SK-N-SH treated with all-trans-retinoic acid at 6 μM for 48 hours (cell line): ENCODE measurements around the gene MVB12B.

Experiments
- ATAC-seq: fragments of 200-7000 bp; cut with Tn5 transposase; 3 replicates; pipeline ENCODE4 v1.9.1; 2020; ENCODE audit warnings: mild to moderate bottlenecking, moderate library complexity
- ARNTL ChIP-seq: fragments of 450-650 bp; formaldehyde crosslinking; IDR thresholded peaks from 2 replicates; pipeline ENCODE4 v1.5.0; 2020; ENCODE audit warnings: low read depth, mild to moderate bottlenecking, moderate library complexity, borderline replicate concordance
- BACH2 ChIP-seq: fragments of 250-450 bp; sonication (Bioruptor Pico); IDR thresholded peaks from 2 replicates; pipeline ENCODE4 v1.9.0; 2021; ENCODE audit warnings: mild to moderate bottlenecking, borderline replicate concordance
- CSDC2 ChIP-seq: fragments of 250-450 bp; sonication (Bioruptor Pico); IDR thresholded peaks from 2 replicates; pipeline ENCODE4 v1.5.0; 2020; ENCODE audit warnings: mild to moderate bottlenecking, moderate library complexity
- CSRNP3 ChIP-seq: fragments of 250-450 bp; sonication (Bioruptor Pico); IDR thresholded peaks from 2 replicates; pipeline ENCODE4 v1.5.1; 2021; ENCODE audit warnings: mild to moderate bottlenecking, moderate library complexity
- ESRRG ChIP-seq: fragments of 250-450 bp; sonication (Bioruptor Pico); IDR thresholded peaks from 2 replicates; pipeline ENCODE4 v1.6.1; 2021; ENCODE audit warnings: mild to moderate bottlenecking
- ISL1 ChIP-seq: fragments of 250-450 bp; sonication (Bioruptor Pico); IDR thresholded peaks from 2 replicates; pipeline ENCODE4 v2.1.2; 2022; ENCODE audit warnings: mild to moderate bottlenecking, moderate library complexity
- OSR1 ChIP-seq: fragments of 250-450 bp; sonication (Bioruptor Pico); IDR thresholded peaks from 2 replicates; pipeline ENCODE4 v1.8.0; 2022; ENCODE audit warnings: moderate library complexity, mild to moderate bottlenecking, inconsistent platforms
- PATZ1 ChIP-seq: fragments of 250-450 bp; sonication (Bioruptor Pico); IDR thresholded peaks from 2 replicates; pipeline ENCODE4 v1.8.0; 2020; ENCODE audit warnings: mild to moderate bottlenecking, moderate library complexity, borderline replicate concordance
- POU6F1 ChIP-seq: fragments of 250-450 bp; sonication (Bioruptor Pico); IDR thresholded peaks from 2 replicates; pipeline ENCODE4 v1.8.0; 2021; ENCODE audit warnings: low read depth, mild to moderate bottlenecking, moderate library complexity, borderline replicate concordance
- PPARA ChIP-seq: fragments of 250-450 bp; sonication (Bioruptor Pico); IDR thresholded peaks from 2 replicates; pipeline ENCODE4 v1.5.0; 2020; ENCODE audit warnings: mild to moderate bottlenecking, borderline replicate concordance
- RARB ChIP-seq: fragments of 250-450 bp; sonication (Bioruptor Pico); IDR thresholded peaks from 2 replicates; pipeline ENCODE4 v1.8.0; 2021; ENCODE audit warnings: mild to moderate bottlenecking, moderate library complexity
- TCF4 ChIP-seq: fragments of 250-450 bp; sonication (Bioruptor Pico); IDR thresholded peaks from 2 replicates; pipeline ENCODE4 v1.8.0; 2021; ENCODE audit warnings: mild to moderate bottlenecking, moderate library complexity, borderline replicate concordance
- TOX ChIP-seq: fragments of 250-450 bp; sonication (Bioruptor Pico); IDR thresholded peaks from 2 replicates; pipeline ENCODE4 v1.8.0; 2021; ENCODE audit warnings: mild to moderate bottlenecking, moderate library complexity, borderline replicate concordance
- TSHZ2 ChIP-seq: fragments of 250-450 bp; sonication (Bioruptor Pico); IDR thresholded peaks from 2 replicates; pipeline ENCODE4 v1.5.0; 2020; ENCODE audit warnings: mild to moderate bottlenecking, moderate library complexity
- ZC3H10 ChIP-seq: fragments of 250-450 bp; sonication (Bioruptor Pico); IDR thresholded peaks from 2 replicates; pipeline ENCODE4 v1.5.1; 2021; ENCODE audit warnings: mild to moderate bottlenecking, moderate library complexity
- ZFP3 ChIP-seq: fragments of 250-450 bp; sonication (Bioruptor Pico); IDR thresholded peaks from 2 replicates; pipeline ENCODE4 v1.5.0; 2020; ENCODE audit warnings: mild to moderate bottlenecking, moderate library complexity
- ZFP30 ChIP-seq: fragments of 450-650 bp; formaldehyde crosslinking; IDR thresholded peaks from 2 replicates; pipeline ENCODE4 v1.5.0; 2022; ENCODE audit warnings: mild to moderate bottlenecking, moderate library complexity
- ZNF70 ChIP-seq: fragments of 450-650 bp; formaldehyde crosslinking; IDR thresholded peaks from 2 replicates; pipeline ENCODE4 v1.5.0; 2020; ENCODE audit warnings: mild to moderate bottlenecking, moderate library complexity
- ZNF8 ChIP-seq: fragments of 450-650 bp; formaldehyde crosslinking; IDR thresholded peaks from 2 replicates; pipeline ENCODE4 v1.5.0; 2020; ENCODE audit warnings: mild to moderate bottlenecking, moderate library complexity

Gene MVB12B

GRCh38 chr9:126334721-126335621 is 8.3 kb downstream of the MVB12B start:
- TF ChIP-seq ZC3H10 (CRISPR knock-in tag) = no peak
- no peak for TF ChIP-seq CSDC2 (CRISPR knock-in tag)
- no peak for TF ChIP-seq ZFP3 (CRISPR knock-in tag)
- TF ChIP-seq TSHZ2 = no peak
- TF ChIP-seq ZNF8 (CRISPR knock-in tag) = no peak
- ATAC-seq = no peak

- TF ChIP-seq CSDC2 (CRISPR knock-in tag) = no peak
- no peak for TF ChIP-seq ARNTL (CRISPR knock-in tag)
- TF ChIP-seq OSR1 (CRISPR knock-in tag) = no peak
- no peak for TF ChIP-seq PATZ1 (CRISPR knock-in tag)
- no peak for TF ChIP-seq TOX (CRISPR knock-in tag)
- no peak for TF ChIP-seq BACH2 (CRISPR knock-in tag)
- TF ChIP-seq, all 23 proteins: peak for 0
- ATAC-seq = no peak
These were observed 9.5 kb downstream of the MVB12B start for GRCh38 chr9:126335837-126336735.

- no peak for ATAC-seq
- TF ChIP-seq TOX (CRISPR knock-in tag) (no peak), TSHZ2 (no peak), ZFP30 (CRISPR knock-in tag) (no peak), RARB (no peak), ISL1 (CRISPR knock-in tag) (no peak), OSR1 (CRISPR knock-in tag) (no peak), TCF4 (CRISPR knock-in tag) (no peak), ZNF70 (no peak), PPARA (CRISPR knock-in tag) (no peak), ARNTL (CRISPR knock-in tag) (no peak), ESRRG (no peak), ZNF8 (CRISPR knock-in tag) (no peak), CSDC2 (CRISPR knock-in tag) (no peak), POU6F1 (CRISPR knock-in tag) (no peak), CSRNP3 (CRISPR knock-in tag) (no peak), BACH2 (CRISPR knock-in tag) (no peak), ZFP3 (CRISPR knock-in tag) (no peak)
These were observed 10.2 kb downstream of the MVB12B start for GRCh38 chr9:126336736-126337325.
